Activated CD4-positive, CD25-positive, alpha-beta regulatory T cell treated with anti-CD3 and anti-CD28 coated beads, Interleukin-2, amount 50 U/mL, for 24 hours (primary cell): ENCODE results near the gene MPP7.

Source experiments
- ATAC-seq, 2 donors: fragments of 150-1000 bp; cut with Tn5 transposase; one replicate each; pipeline ENCODE4 v1.10.0; 2021; ENCODE audit warnings: mild to moderate bottlenecking in 1 of 2, moderate library complexity in 1 of 2

The MPP7 gene

DNA sequence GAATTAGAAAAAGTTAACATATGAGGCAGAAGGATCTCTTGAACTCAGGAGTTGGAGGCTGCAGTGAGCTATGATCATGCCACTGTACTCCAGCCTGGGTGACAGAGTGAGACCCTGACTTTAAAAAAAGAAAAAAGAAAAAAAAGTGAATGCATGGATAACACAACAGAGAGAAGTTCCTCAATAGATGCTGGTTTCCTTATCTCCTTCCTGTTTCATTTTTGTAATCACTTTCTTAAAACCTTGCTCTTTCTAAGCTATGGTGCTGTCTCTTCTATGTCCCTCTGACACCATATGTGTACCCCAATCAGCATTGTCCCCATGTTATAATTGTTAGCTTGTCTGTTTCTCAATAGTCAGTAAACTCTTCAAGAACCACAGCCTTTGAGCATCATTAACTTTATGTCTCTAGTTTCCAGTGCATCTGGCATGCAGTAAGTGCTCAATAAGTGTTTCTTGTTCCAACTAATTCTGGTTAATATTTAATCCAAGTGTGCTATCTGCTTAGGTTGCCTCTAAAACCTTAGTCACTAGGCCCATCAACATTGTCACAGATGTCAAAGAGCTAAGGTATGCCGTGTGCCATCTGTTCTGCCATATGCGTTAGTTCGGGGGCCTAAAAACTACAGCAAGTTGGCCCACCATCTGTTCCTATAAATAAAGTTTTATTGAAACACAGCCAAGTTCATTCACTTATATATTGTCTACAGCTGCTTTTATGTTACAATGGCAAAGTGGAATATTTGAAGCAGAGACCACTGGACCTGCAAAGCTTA, 36.2 kb downstream of the MPP7 start:
- ATAC-seq = no peak

DNA sequence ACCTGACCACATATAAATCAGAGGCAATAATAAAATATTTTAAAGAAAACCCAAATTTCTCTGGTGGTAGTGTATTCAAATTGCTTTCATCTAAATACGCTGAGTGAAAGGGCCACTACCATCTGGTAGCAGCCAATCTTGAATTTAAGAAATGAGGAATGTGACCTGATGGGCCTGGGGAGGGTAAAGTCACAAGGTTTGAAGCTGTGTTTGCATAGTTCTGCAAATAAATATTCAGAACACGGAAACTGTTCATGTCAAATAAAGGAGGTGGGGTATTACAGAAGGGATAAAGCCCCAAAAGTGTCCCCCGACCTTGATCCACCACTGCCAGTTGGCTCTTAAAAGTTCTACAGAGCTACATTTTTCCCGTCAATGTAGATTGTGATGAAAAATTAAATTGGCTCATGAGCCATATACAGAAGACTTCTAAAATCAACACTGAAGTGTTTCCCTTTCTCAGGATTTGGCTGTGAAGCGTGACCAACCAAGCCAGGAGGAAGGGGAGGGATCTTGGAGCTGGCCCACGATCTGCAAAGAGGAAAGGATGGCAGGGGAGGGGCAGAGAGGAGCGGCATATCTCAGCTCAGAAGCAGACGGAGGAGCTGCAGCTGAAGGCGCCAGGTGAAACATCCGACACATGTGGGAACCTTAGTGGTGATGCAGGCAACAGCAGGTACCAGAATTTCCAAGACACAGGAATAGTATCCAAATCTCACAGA, 39.6 kb downstream of the MPP7 start:
- ATAC-seq = no peak

DNA sequence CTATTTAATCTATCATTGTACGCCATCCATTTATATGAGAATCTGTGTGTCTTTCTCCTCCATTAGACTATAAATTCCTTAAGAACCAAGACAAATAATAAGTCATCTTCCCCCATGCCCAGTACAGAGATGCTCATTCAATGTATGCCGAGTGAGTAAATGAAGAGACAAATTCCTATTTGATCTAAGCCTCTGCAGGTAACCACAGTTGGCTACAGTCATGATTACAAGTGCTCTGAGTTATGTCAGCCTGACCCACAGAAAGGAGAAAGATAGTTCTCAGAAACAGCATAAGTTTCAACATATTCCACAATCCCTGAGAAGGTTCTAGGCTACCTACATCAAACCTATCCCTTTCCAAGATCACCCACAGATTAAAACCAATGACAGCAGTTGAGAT, 46.1 kb downstream of the MPP7 start:
- no peak for ATAC-seq

DNA sequence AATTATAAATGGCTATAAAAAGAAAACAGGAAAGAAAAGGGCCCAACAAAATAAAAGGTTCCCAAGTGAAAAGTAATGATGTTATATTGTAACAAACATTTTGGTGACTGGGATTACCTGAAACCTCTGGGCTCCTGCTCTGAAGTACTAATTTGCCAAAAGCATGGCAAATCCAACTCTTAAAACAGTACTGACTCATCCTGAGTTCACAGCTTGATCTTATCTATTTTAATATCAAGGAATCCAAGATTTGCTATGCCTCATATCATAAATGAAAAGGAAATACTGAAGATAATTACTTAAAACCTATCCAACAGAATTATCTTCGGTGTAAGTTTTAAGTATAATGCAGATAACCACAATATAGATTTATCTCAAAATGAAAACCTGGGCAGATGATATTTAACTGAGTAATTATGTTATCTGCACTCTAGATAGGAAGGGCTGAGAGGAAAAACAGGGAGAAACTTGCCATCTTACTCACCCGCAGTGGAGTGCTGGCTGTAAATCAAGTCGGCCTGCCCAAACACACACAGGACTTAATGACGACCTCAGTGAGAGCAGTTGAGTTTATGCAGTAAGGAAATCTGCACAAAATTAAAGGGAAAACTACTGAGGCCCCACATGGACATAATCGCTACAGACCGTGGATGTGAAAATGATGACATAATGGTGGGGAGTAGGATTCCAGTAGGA, 48.4 kb downstream of the MPP7 start:
- ATAC-seq = no peak

DNA sequence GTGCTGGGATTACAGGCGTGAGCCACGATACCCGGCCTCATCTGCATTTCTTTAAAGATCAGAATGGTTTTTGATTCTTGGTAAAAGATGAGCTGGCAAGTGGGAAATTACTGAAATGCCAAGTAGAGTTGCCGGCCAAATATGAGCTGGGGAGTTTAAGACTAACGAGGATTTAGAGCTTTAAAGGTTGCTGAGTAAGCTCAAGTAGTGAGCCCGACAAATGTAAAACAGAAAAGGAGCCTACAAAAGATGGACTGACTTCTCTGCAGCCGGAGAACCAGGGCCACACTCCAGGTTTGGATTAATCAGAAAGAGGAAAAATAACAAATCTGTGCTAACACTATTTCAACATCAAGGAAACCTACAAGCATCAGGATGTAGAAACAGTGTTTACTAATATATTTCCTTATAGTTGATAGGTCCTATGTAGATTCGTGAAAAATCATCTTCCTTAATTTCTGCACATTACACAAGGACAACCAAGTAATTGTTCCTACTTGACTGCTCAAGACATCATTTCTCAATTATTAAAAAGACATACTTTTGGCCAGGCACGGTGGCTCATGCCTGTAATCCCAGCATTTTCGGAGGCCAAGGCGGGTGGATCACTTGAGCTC, 49.6 kb downstream of the MPP7 start:
- no peak for ATAC-seq
